Suprapubic skin (tissue), 4 donors: Measurements from ENCODE around the gene VBP1. TPM values are rescaled to one million over a fixed set of nuclear protein-coding genes. Genes with fewer than 3 reads are reported as not detected.

Experiments used
- DNase-seq, 2 donors: peaks; one replicate each; pipeline ENCODE4 v3.0.0-alpha.2; 2019; ENCODE audit warnings: low spot score in 2 of 2
- H3K27ac ChIP-seq: fragments of 200-600 bp; sonication (generic); one replicate; pipeline ENCODE4 v1.5.1; 2019
- H3K27me3 ChIP-seq: fragments of 200-600 bp; sonication (generic); one replicate; pipeline ENCODE4 v1.5.1; 2019
- H3K36me3 ChIP-seq: fragments of 200-600 bp; sonication (generic); one replicate; pipeline ENCODE4 v1.5.1; 2019
- H3K4me1 ChIP-seq: fragments of 200-600 bp; sonication (generic); one replicate; pipeline ENCODE4 v1.5.1; 2019
- H3K4me3 ChIP-seq: fragments of 200-600 bp; sonication (generic); one replicate; pipeline ENCODE4 v1.5.1; 2019; ENCODE audit warnings: mild to moderate bottlenecking
- H3K9me3 ChIP-seq: fragments of 200-600 bp; sonication (generic); one replicate; pipeline ENCODE4 v1.5.1; 2019
- CTCF ChIP-seq, 2 donors: fragments of 200-600 bp in 1 of 2; fragments of 450-650 bp in 1 of 2; sonication (generic) in 1 of 2; IDR thresholded peaks; one replicate each; pipeline ENCODE4 v1.5.1; 2016 to 2019; ENCODE audit warnings: antibody characterized with exemption in 2 of 2, mild to moderate bottlenecking in 1 of 2, moderate library complexity in 1 of 2
- EP300 ChIP-seq: sonication (generic); formaldehyde crosslinking; IDR thresholded peaks from one replicate; pipeline ENCODE4 v1.6.1; 2017; ENCODE audit warnings: antibody characterized with exemption
- POLR2A ChIP-seq, 2 donors: fragments of 450-650 bp; IDR thresholded peaks; one replicate each; pipeline ENCODE4 v1.6.1; 2017; ENCODE audit warnings: antibody characterized with exemption in 2 of 2, mild to moderate bottlenecking in 2 of 2, moderate library complexity in 2 of 2
- POLR2AphosphoS5 ChIP-seq, 3 donors: sonication (generic); formaldehyde crosslinking; IDR thresholded peaks; one replicate each; pipeline ENCODE4 v1.6.1; 2017; ENCODE audit warnings: antibody characterized with exemption in 3 of 3
- WGBS: methylation state at CpG from one replicate; pipeline ENCODE4 v1.1.5; 2018; 5-methylcytosine and 5-hydroxymethylcytosine counted together
- total RNA-seq, 4 donors: library from RNA; depleted of rRNA; stranded (reverse); fragments of >200 nt; gene quantifications; one replicate each; pipeline ENCODE4 v1.1.0, GENCODE V29; 2016

Gene VBP1
- total RNA-seq, 4 donors from 2014 or later: 10.8 to 26.7 (median 21.8) TPM

DNA sequence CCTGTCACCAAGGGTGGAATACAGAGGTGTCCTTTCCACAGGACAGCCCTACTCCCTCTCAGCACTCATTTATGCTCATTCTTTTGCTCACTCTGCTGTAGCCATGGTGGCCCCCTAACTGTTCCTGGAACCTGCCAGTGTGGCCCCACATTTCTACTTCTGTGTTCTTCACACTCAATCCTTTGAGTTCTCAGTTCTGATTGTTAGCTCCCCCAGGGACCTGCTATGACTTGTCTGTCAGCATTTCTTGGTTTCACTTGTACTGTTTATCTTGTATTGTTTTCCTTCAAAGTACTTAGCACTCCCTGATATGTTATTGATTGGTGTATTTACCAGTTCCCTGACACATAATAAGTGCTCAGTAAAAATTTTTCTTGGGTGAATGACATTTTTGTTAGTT lies 14.9 kb downstream of the VBP1 start:
- Histone ChIP-seq H3K4me3 (no peak overlapping the region), H3K27ac (no peak overlapping the region), H3K36me3 (peaks cover 16% of the 10 kb centered on the region), H3K27me3 (no peaks in the 10 kb centered on the region), H3K4me1 (no peaks in the 10 kb centered on the region), H3K9me3 (no peaks in the 10 kb centered on the region)
- no peak for DNase-seq
- TF ChIP-seq CTCF (IDR thresholded peaks at IDR 0.05) (no peak), POLR2A (IDR thresholded peaks at IDR 0.05) (no peak), EP300 (no peak), POLR2AphosphoS5 (IDR thresholded peaks at IDR 0.05) (no peak)

DNA sequence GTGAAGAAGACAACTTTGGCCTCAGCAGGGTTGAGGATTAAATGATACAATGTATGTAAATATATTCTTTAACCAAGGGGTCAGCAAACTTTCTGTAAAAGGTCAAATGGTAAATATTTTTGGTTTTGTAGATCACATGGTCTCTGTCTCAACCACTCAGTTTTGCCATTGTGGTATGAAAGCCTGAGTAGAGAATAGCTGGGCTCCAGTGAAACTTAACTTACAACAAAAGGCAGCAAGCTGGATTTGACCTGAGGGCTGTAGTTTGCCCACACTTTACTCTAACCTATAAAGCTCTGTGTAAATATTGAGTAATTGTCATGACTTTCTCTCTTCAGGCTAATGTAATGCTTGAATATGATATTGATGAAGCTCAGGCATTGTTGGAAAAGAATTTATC lies 19.6 kb downstream of the VBP1 start:
- TF ChIP-seq CTCF (IDR thresholded peaks at IDR 0.05) (no peak), POLR2AphosphoS5 (IDR thresholded peaks at IDR 0.05) (no peak), EP300 (no peak), POLR2A (IDR thresholded peaks at IDR 0.05) (no peak)
- H3K27ac ChIP-seq: no peak overlapping the region
- DNase-seq: no peak
- H3K27me3 ChIP-seq: no peaks in the 10 kb centered on the region
- no peaks in the 10 kb centered on the region for H3K9me3 ChIP-seq
- peaks cover 17% of the 10 kb centered on the region for H3K36me3 ChIP-seq
- no peak overlapping the region for H3K4me3 ChIP-seq
- H3K4me1 ChIP-seq: no peaks in the 10 kb centered on the region

DNA sequence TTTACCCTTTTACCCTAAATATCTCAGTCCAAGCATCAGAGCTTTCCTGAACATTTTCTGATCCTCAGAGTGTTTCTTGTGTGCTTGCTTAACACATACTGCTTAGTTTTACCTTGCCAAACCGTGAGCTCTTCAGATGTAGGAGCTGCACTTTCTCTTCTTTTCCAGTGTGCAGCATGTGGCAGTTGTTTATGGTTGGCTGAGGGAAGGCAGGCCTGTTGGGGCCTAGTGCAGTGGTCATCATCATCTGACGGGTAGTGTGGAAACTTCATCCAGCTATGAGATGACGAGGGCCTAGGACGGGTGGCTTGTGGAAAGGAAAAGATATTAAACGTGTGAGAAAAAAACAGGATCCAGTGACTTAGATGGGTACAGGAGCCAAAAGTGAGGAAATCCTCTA lies 21.5 kb downstream of the VBP1 start:
- DNase-seq: no peak
- WGBS: 84% methylated on average over 5 of the region's 5 CpGs
- Histone ChIP-seq H3K36me3 (peaks cover 17% of the 10 kb centered on the region), H3K27me3 (no peaks in the 10 kb centered on the region), H3K27ac (no peak overlapping the region), H3K9me3 (no peaks in the 10 kb centered on the region), H3K4me1 (no peaks in the 10 kb centered on the region), H3K4me3 (no peak overlapping the region)
- TF ChIP-seq POLR2A (IDR thresholded peaks at IDR 0.05) (no peak), EP300 (no peak), POLR2AphosphoS5 (IDR thresholded peaks at IDR 0.05) (no peak), CTCF (IDR thresholded peaks at IDR 0.05) (no peak)

- Histone ChIP-seq H3K4me3 (no peak overlapping the region), H3K27me3 (no peaks in the 10 kb centered on the region), H3K4me1 (no peaks in the 10 kb centered on the region), H3K36me3 (peaks cover 6% of the 10 kb centered on the region), H3K9me3 (no peaks in the 10 kb centered on the region), H3K27ac (no peak overlapping the region)
- TF ChIP-seq CTCF (IDR thresholded peaks at IDR 0.05) (no peak), EP300 (no peak), POLR2A (IDR thresholded peaks at IDR 0.05) (no peak), POLR2AphosphoS5 (IDR thresholded peaks at IDR 0.05) (no peak)
- 55% methylated on average over 5 of the region's 5 CpGs for WGBS
- DNase-seq: no peak
Measured at GRCh38 chrX:155242300-155242699, 26.0 kb downstream of the VBP1 start.

DNA sequence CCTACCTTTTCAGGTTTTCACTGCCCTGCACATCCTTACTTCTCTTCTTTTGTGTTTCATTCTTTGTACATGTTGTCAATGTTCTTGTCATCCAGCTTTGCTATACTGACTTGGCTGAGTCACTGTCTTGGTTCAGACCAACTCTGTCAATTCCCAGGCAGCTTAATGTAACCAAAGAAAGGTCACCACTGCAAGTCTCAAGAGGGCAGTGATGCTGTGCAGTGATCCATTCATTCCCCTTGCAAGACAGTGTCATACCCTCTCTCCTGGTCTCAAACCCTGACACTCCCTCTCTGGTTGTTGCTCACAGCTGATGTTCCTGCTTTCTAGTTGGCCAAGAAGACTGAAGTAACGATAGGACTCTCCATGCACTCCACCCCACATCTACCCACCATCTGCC lies 30.5 kb downstream of the VBP1 start:
- Histone ChIP-seq H3K4me1 (no peaks in the 10 kb centered on the region), H3K27ac (no peak overlapping the region), H3K27me3 (no peaks in the 10 kb centered on the region), H3K4me3 (no peak overlapping the region), H3K36me3 (no peaks in the 10 kb centered on the region), H3K9me3 (no peaks in the 10 kb centered on the region)
- TF ChIP-seq POLR2A (IDR thresholded peaks at IDR 0.05) (no peak), POLR2AphosphoS5 (IDR thresholded peaks at IDR 0.05) (no peak), CTCF (IDR thresholded peaks at IDR 0.05) (no peak), EP300 (no peak)
- 61% methylated on average over 1 of the region's 1 CpG for WGBS
- no peak for DNase-seq
